DMS 273 (cell line): ENCODE results near the gene SASH1.
A peak's percentile ranks its signal among the peaks of the same experiment; 100 is the strongest.
"Not testable (repeated sequence)": the region's sequence is repeated elsewhere in the genome, so short reads cannot be mapped to it uniquely, and the experiment has no call there.

Experiments used
- DNase-seq: peaks from one replicate; lab custom pipeline; 2025; ENCODE audit not compliant: unreplicated experiment; lab: John Stamatoyannopoulos, UW

The SASH1 gene

GRCh38 chr6:148364056-148364824 lies 21.6 kb downstream of the SASH1 start:
- DNase-seq, result no peak

GRCh38 chr6:148365041-148365440 lies 22.4 kb downstream of the SASH1 start:
- DNase-seq, result peak; percentile 10

GRCh38 chr6:148367411-148368024 lies 24.9 kb downstream of the SASH1 start:
- DNase-seq, result peak; percentile 15

GRCh38 chr6:148370176-148370575 lies 27.5 kb downstream of the SASH1 start:
- DNase-seq, result no peak

GRCh38 chr6:148374040-148374774 lies 31.6 kb downstream of the SASH1 start:
- DNase-seq, result no peak

- DNase-seq, result no peak
Observed at GRCh38 chr6:148375401-148375800, 32.8 kb downstream of the SASH1 start.

GRCh38 chr6:148379481-148379880 lies 36.8 kb downstream of the SASH1 start:
- no peak for DNase-seq

GRCh38 chr6:148379966-148380713 lies 37.5 kb downstream of the SASH1 start:
- DNase-seq, result no peak

- DNase-seq, result not testable (repeated sequence)
Observed at GRCh38 chr6:148382051-148382450, 39.4 kb downstream of the SASH1 start.

GRCh38 chr6:148382861-148383260 lies 40.2 kb downstream of the SASH1 start:
- DNase-seq, result no peak

- DNase-seq, result no peak
Observed at GRCh38 chr6:148383658-148384368, 41.2 kb downstream of the SASH1 start.

- DNase-seq, result no peak
Observed at GRCh38 chr6:148385379-148385778, 42.7 kb downstream of the SASH1 start.

- no peak for DNase-seq
Observed at GRCh38 chr6:148388521-148388920, 45.9 kb downstream of the SASH1 start.

- no peak for DNase-seq
Observed at GRCh38 chr6:148389086-148389485, 46.4 kb downstream of the SASH1 start.

GRCh38 chr6:148389917-148390316 lies 47.3 kb downstream of the SASH1 start:
- no peak for DNase-seq

GRCh38 chr6:148392127-148392526 lies 49.5 kb downstream of the SASH1 start:
- not testable (repeated sequence) for DNase-seq

GRCh38 chr6:148392671-148393070 lies 50.0 kb downstream of the SASH1 start:
- DNase-seq, result no peak

- DNase-seq, result peak; percentile 75
Observed at GRCh38 chr6:148395583-148396101, 53.0 kb downstream of the SASH1 start.

- no peak for DNase-seq
Observed at GRCh38 chr6:148396411-148396810, 53.8 kb downstream of the SASH1 start.

GRCh38 chr6:148396926-148397325 lies 54.3 kb downstream of the SASH1 start:
- DNase-seq, result no peak
